ENCODE results near the gene L3MBTL4.

DNA sequence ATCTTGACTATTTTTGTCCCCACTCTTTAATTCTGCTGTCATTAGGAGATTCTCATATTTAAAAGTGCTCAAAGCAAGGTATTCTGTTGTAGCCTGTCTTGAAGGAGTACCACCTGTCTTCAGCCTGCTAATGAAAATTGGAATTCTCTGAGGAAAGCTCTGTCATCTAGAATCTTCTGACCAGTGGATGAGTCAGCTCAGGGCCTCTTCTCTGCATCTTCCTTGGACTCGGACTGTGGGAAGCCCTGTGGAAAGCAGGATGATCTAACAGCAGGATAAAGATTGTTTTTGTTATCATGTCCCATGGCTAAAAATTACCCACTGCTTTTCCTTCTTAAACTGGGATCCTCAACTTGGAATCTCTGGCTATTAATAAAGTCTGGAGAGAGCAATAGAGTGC, 500.7 kb downstream of the L3MBTL4 start:
- TF ChIP-seq POLR2A (IDR thresholded peaks at IDR 0.05; ENCODE audit: borderline replicate concordance, extremely low read depth, insufficient read depth, insufficient read length) (no peak), EZH2 (IDR thresholded peaks at IDR 0.05) (no peak), RAD21 (IDR thresholded peaks at IDR 0.05; ENCODE audit: low read depth) (no peak)
- TF ChIP-seq, protein P1, sequence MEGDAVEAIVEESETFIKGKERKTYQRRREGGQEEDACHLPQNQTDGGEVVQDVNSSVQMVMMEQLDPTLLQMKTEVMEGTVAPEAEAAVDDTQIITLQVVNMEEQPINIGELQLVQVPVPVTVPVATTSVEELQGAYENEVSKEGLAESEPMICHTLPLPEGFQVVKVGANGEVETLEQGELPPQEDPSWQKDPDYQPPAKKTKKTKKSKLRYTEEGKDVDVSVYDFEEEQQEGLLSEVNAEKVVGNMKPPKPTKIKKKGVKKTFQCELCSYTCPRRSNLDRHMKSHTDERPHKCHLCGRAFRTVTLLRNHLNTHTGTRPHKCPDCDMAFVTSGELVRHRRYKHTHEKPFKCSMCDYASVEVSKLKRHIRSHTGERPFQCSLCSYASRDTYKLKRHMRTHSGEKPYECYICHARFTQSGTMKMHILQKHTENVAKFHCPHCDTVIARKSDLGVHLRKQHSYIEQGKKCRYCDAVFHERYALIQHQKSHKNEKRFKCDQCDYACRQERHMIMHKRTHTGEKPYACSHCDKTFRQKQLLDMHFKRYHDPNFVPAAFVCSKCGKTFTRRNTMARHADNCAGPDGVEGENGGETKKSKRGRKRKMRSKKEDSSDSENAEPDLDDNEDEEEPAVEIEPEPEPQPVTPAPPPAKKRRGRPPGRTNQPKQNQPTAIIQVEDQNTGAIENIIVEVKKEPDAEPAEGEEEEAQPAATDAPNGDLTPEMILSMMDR (IDR thresholded peaks at IDR 0.05 in 2 of 3, conservative IDR thresholded peaks at IDR 0.05 in 1 of 3; ENCODE audit: borderline replicate concordance in 1 of 3, insufficient read depth in 1 of 3, low read depth in 2 of 3, low read length in 2 of 3) = no peak
